Sigmoid colon (tissue), 3 donors: Measurements from ENCODE around the gene CROCC.

Experiments
- CTCF ChIP-seq, 4 experiments: fragments of 450-650 bp in 3 of 4; fragments of 200-600 bp in 1 of 4; IDR thresholded peaks; one replicate each; pipeline ENCODE4 v1.5.1; 2016 to 2019; ENCODE audit warnings: antibody characterized with exemption in 4 of 4, mild to moderate bottlenecking in 3 of 4, moderate library complexity in 2 of 4
- POLR2A ChIP-seq, 2 donors: fragments of 450-650 bp; IDR thresholded peaks; one replicate each; pipeline ENCODE4 v1.6.1; 2016; ENCODE audit warnings: antibody characterized with exemption in 2 of 2, mild to moderate bottlenecking in 2 of 2, moderate library complexity in 2 of 2

GRCh38 chr1:16924919-16925477 lies 3.3 kb downstream of the CROCC start:
- TF ChIP-seq CTCF (IDR thresholded peaks at IDR 0.05) (no peak), POLR2A (IDR thresholded peaks at IDR 0.05) (no peak)
